GM20431 (cell line): Measurements from ENCODE around the gene TNNT2.

Experiments used
- in situ Hi-C: fragments of 300-500 bp; cut with MseI, MboI; formaldehyde crosslinking; loops from one replicate; pipeline ENCODE4 v1.15.0; 2020; ENCODE audit warnings: low sequenced_read_pairs; ENCODE audit not compliant: unreplicated experiment

TNNT2 gene

DNA sequence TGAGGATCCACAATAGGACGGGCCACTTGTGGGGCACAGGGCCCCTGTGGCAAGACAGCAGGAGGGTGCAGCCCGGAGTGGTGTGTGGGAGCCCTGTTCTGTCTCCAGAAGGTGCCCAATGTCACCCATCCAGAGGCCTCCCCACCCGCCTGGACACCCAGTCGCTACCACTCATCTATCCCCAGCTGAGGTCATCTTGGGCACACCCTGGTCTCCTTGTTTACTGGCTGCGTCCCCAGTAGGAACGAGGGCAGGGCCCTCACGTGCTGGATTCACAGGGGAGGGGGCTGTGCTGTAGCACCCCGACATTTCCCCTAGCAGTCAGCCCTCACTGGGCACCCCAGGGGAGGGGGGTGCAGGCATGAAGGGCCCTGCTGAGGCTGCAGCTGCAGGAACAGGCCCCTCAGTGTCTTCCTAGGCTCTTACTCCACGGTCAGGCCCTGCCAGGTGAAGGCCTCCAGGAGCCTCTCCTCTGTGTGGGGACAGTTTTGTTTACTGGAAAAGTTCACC lies 2.3 kb upstream of the TNNT2 start:
- in situ Hi-C loops, result no loop called here

DNA sequence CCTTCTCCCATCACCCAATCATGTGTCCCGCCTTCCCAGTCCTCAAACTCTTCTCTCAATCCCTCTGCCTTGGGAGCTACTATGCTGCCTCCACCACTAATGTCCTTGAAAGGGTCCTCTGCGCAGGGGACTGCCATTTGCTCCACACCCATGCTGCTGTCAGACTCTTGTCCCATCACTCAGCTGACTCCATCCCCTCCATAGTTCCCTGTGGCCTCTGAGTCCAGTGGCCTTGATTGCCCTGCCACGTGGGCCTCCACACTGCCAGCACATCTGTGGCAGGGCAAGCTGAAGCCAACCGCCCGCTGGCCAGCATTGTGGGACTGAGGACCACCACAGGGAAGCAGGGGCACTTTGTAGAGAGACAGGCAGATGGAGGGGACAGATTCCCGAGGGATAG lies 1.3 kb upstream of the TNNT2 start:
- in situ Hi-C loops, result no loop called here

DNA sequence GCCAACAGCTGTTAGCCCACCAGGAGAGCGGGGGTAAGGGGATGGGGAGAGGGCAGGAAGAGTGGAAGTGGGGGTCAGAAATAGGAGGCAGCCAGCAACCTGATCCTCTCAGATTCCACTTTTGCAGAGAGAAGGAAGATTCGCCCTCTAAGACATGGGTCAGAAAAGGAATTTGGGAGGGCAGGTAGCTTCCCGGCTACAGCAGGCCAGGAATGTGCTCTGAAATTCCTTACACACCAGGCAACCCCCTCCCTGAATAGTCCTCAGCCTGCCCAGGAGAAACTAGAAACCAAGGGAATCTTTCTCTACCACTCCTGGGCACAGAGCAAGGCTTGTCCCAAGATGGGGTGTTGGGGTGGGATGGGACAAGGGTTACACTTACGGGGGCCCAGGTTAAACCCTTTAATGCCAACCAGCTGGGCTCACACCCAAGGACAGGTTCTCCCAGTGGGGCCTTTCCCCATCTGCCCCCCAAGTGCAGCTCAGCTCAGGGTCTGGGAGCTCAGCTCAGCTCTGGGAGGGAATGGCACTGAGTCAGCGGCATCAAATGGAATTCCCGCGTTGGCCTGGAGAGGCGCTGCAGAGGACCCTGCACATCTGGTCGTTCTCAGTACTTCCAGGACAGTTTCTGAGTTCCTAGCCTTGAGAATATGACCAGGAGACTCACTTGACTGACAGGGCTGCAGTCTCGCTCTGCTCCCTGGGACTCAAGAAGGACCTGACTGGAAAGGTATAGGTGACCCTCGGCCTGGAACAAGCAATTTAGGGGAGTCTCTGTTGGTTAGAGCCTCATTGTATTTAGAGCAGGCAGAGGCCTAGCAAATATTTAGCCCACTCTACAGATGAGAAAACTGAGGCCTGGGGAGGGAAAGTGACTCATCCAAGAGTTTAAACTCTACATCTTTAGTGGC lies 761 bp downstream of the TNNT2 start:
- in situ Hi-C loops, result no loop called here

DNA sequence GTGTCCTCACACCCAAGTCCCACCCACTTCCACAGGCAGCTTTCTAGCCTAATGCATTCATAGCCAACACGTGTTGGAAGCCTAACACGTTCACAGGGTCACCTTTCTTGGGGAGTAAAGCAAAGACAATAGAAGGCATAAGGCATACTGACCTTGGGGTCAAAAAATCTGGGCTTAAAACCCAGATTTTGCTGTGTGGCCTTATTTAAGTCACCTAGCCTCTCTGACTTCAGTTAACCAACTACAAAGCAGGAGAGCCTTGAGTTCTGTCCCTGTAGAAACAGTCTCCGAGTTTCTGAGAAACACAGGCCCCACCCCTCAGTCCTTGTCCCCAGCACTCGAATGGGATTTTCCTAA lies 1.4 kb downstream of the TNNT2 start:
- in situ Hi-C loops, result no loop called here

DNA sequence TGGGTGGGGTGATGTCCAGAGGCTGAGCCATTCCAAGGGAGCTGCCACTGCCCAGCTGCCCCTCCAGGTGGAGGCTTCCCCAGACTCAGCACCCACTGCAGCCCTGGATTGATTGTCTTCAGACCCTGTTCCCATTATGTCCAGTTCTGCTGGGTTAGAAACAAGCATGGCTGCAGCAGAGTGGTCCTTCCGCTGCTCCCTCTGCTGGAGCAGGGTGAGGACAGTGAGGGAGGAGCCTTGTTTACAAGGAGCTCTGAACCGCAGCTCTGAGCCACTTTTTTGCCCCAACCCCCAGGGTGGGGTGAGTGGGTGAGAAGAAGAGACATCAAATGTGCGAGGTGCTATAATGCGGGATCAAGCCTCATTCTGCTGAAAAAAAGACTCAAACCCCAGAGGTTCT lies 2.3 kb downstream of the TNNT2 start:
- in situ Hi-C loops, result no loop called here

DNA sequence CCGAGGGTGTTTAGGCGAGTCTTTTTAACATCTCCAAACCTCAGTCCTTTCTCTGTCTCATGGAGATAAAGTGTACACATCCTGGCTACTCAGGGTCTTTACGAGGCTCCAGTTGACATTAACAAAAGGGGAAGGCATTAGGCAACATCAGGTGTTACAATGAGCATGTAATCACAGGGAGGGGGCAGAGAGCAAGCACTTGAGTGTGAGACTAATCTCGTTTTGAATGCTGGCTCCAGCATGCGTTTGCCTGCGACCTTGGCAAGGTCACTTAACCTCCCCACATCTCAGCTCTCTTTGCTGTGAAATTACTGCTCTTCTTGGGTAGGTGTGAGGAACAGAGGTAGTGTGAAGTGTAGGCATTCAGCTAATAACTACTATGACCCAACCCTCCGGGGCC lies 3.1 kb downstream of the TNNT2 start:
- in situ Hi-C loops, result no loop called here

DNA sequence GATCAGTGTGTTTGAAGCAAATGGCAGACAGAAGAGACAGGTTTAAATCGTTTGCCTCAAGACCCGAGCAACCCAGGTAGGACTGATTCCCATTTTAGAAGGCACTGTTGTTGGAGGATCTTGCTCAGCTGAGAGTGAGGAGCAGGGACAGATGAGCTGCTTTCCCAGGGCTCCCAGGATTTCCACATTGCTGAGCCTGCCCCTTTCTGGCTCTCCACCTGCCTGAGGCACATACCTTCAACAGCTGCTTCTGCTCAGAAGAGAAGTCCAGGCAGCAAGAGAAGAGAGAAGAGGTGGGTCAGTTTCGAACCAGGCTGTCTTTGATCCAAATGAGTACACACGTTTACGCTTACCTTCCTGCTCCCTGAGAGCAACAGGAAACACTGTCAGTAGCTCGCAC lies 5.7 kb downstream of the TNNT2 start:
- in situ Hi-C loops, result no loop called here

DNA sequence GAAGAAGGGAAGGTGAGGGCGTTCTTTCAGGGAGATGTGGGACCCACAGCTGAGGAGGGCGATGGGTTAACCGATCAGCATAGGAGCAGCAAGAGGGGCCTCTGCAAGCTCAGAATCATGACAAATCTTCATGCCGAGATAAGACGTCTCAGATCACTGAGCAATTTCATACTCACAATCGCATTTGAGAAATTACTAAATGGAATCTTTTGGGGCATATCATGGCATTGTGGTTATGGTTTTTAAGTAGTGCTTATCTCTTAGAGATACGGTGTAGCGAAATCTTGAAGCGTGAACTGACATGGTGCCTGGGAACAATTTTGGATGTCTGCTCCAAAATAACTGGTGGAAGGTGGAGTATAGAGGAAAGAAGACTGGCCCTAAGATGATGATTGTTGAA lies 6.2 kb downstream of the TNNT2 start:
- in situ Hi-C loops, result no loop called here

DNA sequence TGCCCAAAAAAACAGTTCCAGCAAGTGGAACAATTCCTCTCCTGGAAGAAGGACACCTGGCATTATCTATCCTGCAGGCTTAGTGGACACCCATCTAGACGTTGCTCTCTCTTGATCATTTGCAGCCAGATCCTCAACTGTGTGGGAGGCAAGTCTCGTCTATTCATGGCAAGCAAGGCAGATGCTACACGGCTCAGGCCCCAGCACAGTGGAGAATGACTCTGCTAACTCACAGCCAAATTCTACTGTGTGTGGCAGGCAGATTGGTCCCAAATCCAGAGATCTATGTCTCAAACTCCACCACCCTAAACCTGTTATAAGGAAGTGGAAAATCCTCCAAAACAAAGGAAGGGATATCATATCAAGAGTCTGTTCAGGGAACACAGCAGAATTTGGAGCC lies 7.0 kb downstream of the TNNT2 start:
- in situ Hi-C loops, result no loop called here

DNA sequence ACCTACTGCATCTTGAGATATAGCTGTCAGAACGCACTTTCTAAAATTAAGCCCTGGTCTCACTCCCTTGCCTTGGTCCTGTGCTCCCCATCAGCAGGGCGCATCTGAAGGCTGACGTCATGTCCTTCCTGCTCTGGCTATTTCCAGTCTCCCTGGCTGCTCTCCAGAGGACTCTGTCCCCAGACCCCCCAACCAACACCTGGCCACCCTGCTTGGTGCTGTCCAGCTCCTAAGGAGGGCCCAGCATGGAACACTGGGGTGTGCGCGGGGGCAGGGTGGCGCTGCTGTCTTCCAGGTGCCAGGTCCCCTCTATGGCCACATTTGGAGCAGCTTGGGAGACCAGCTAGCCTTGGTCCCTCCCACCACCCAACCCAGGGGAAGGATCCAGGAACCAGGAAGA lies 8.3 kb downstream of the TNNT2 start:
- in situ Hi-C loops, result no loop called here

DNA sequence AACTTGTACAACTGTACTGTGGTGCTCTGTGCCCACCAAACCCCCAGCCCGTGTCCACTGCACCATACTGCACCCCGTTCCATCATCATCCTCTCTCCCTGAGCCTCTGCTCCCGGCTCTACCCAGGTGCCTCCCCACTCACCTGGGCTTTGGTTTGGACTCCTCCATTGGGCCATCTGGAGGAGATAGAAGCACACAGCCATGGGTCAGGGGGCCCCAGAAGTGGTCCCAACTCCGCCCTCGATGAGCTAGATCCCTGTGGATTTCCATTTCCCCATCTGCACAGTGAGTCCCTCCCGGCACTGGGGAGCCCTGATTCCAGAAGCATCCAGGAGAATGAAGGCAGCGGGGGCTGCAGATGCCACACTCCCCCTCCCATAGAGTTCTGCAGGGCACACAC lies 10.8 kb downstream of the TNNT2 start:
- in situ Hi-C loops, result no loop called here

DNA sequence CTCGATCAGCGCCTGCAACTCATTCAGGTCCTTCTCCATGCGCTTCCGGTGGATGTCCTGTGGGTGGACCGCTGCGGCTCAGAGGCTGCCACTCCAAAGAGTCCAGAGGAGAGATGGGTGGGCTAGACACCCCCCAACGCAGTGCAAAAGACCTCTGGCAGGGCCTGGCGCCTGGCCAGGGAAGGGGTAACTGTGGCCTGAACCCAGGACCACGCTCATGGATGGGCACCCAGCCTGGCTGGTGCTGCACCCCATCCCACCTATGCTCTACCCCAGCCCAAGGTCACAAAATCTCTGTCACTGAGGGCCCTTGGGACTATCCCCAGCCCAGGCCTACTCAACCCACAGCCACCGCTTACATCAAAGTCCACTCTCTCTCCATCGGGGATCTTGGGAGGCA lies 12.2 kb downstream of the TNNT2 start:
- in situ Hi-C loops, result no loop called here

DNA sequence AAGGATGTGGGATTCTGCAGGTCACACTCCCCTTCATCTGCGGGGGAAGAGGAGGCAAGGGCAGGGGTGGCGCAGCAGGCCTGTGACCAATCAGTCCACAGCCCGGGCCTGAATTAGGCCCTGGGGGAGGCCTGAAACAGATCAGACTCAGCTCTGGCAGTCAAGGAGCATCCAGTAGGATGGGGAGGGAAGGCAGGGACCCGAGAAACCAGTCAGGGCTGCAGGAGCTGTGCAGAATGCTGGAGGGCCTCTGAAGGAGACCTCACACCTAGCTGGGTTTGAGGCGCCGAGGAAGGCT lies 12.7 kb downstream of the TNNT2 start:
- in situ Hi-C loops, result no loop called here

DNA sequence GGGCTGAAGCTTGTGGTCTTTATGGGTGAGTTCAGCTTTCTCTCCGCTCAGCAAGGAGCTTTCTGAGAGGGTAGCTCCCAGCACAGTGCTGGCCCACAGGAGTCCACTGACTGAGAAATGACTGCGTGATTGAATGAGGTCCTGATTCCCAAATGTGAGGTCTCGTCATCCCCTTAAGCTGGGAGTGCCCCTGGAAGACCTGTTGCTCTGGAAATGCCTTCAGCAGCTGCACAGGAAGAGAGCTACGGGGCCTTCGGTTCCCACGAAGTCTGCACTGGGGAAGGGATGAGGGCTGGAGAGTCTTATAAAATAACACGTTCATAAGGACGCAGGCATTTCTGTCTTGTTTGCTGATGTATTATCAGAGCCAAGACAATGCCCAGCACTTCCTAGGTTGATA lies 14.0 kb downstream of the TNNT2 start:
- in situ Hi-C loops, result no loop called here

DNA sequence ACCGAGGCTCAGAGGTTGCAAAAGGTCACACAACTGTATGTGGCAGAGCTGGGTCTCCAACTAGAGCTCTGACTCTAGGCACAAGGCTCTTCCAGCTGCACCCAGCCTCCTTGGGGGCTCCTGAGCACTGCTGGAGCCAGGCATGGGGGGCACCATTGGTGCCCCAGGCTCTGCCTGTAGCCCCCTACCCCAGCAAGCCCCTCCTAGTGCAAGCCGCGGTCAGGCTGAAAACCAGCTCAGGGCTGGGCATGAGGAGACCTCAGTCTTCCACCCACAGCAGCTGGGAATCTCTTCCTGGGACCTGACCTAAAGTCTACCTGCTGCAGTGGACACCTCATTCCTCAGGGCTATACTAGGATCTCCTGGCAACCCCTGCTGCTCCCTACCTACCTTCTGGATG lies 14.6 kb downstream of the TNNT2 start:
- in situ Hi-C loops, result no loop called here

DNA sequence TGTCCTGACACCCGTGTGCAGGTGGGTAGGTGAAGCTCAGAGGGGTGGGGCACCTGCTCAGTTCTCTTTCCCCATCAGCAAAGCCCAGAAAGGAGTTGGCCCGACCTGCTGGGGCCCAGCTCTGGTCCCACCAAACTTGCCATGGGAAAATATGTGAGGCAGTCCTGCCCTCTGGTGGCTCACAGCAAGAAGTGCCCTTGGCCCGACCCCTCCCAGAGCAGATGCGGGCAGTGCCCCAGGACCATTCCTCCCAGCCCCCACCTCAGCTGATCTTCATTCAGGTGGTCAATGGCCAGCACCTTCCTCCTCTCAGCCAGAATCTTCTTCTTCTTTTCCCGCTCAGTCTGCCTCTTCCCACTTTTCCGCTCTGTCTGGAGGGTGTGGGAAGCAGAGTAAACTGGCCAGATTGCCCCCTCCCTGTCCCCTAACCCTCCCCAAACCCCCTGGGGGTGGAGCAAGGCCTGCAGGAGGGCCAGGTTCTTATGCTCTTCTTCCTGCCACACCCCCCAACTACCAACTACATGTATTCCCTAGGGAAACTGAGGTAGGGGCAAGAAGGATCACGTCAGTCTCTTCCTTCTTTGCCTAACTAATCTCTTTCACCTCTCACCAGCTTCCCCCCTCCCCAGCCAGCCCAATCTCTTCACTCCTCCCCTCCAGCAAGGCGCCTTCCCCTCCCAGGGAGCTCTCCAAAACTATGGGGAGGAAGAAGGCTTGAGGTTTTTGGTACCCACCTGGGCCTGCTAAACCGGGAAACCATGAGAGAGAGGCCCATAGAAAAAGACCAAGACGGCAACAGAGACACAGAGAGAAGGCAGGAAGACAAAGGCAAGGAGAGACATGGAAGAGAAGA lies 15.6 kb downstream of the TNNT2 start:
- in situ Hi-C loops, result no loop called here

DNA sequence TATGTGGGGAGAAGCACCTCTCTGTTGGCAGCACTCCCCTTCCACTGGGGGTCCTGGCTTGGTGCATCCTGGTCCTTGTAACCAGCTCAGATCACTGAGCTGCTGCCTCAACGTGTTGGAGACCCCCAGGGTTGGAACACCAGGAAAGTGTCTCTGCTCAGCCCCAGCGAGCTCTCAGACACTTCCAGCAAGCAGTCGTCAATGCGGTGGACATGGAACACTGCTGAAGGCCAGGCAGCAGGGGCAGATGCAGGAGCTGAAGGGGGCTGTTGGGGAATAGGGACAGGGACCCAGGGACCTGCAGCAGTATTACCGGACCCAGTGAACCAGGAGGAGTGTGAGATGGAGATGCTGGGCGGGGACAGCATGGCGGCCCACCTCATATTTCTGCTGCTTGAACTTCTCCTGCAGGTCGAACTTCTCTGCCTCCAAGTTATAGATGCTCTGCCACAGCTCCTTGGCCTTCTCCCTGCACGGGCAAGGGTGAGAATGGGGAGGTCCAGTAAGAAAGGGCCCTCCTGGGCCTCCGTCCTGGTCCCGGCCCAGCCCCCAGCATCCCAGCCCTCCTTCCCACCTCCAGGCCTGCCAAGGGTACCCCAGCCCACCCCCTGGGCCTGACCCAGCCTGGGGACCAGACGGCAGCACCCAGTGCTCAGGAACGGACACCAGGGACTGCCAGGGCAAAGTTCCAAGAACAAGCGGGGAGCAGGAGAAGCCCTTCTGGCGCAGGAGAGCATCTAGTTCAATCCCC lies 16.4 kb downstream of the TNNT2 start:
- in situ Hi-C loops, result no loop called here

DNA sequence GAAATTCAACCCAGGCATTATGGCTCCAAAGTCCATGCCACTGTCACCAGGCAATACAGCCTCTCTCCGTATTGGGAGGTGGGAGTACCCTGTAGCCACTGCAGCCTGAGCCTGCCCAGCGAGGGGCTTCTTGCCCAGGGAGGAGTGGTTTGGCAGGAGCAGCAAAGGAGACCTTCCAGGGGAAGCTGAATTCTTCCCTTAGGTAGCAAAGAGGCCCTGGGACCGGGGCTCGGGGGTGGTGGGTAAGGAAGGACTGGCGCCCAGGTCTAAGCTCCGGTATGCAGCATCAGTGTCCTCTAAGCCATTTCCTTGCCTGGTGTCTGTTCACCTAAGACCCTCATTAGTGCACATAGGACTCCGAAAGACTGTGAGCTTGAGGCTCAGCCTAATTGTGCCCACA lies 17.0 kb downstream of the TNNT2 start:
- in situ Hi-C loops, result no loop called here

DNA sequence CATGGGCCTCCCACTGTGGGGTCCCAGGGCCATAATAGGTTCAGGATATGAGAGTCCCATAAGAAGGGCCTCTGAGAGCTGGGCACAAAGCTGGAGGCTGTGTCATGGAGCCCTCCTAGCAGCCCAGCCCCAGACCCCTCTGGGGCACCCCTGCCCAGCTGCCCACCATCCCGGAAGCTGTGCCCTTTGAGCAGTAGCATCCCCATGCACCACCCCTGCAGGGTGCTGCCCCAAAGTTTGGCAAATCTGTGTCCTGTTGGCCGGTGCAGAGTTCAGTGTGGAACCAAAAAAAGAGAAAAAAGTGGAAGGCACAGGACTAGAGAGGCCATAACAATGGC lies 17.6 kb downstream of the TNNT2 start:
- in situ Hi-C loops, result no loop called here

DNA sequence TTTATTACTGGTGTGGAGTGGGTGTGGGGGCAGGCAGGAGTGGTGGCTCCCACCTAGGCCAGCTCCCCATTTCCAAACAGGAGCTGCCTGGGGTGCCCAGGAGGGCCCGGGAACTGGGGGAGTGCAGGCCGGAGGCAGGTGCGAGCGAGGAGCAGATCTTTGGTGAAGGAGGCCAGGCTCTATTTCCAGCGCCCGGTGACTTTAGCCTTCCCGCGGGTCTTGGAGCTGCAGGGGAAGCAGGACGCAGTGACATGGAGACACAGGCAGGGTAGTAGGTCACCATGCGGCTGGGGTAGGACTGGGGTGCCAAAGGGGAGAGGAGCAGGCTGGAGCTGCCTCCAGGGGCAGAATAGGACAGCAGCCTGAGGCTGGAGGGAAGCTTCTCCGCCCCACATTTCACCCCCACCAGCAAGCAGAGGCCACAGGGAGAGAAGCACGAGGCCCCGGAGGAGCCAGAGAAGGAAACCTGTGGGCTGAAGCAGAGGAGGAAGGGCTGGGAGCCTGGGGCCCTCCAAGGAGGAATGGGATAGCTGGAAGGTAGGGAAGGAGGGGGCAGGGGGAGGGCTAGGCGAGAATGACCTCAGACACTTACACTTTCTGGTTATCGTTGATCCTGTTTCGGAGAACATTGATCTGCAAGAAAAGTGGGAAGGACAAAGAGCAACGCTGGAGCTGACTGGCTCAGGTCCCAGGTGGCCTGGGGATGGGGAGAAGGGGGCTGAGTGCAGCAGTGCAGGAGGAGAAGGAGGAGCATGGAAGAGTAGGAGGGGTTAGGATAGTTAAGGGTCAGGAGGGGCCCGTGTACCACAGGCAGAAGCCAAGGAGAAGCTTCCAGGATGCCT lies 18.2 kb downstream of the TNNT2 start:
- in situ Hi-C loops, result no loop called here
